ENCODE results near the gene HOXA13.

HOXA13 gene

GRCh38 chr7:27191833-27192545, 7.9 kb downstream of the HOXA13 start:
- DNase-seq: no peak

GRCh38 chr7:27191161-27191731, 8.6 kb downstream of the HOXA13 start:
- DNase-seq: no peak

- DNase-seq: no peak
These were observed 9.7 kb downstream of the HOXA13 start for GRCh38 chr7:27189997-27190748.

GRCh38 chr7:27189295-27189996, 10.4 kb downstream of the HOXA13 start:
- DNase-seq: no peak

- DNase-seq: peak; percentile 24
These were observed 11.3 kb downstream of the HOXA13 start for GRCh38 chr7:27188386-27189294.

GRCh38 chr7:27187475-27188385, 12.2 kb downstream of the HOXA13 start:
- DNase-seq: no peak

- DNase-seq: no peak
These were observed 13.0 kb downstream of the HOXA13 start for GRCh38 chr7:27186668-27187474.

- DNase-seq: no peak
These were observed 13.8 kb downstream of the HOXA13 start for GRCh38 chr7:27185854-27186667.

- no peak for DNase-seq
These were observed 14.7 kb downstream of the HOXA13 start, which contains the start of gene HOXA11 for GRCh38 chr7:27185013-27185853. TSS of gene HOXA11 (minus strand) at chr7:27185232. CDS start at chr7:27185144, 88 bp downstream.

- no peak for DNase-seq
These were observed 15.4 kb downstream of the HOXA13 start for GRCh38 chr7:27184337-27185012.

GRCh38 chr7:27183682-27184336, 16.1 kb downstream of the HOXA13 start:
- no peak for DNase-seq

GRCh38 chr7:27182861-27183681, 16.8 kb downstream of the HOXA13 start:
- DNase-seq: no peak

- DNase-seq: no peak
These were observed 17.5 kb downstream of the HOXA13 start for GRCh38 chr7:27182285-27182841.

- no peak for DNase-seq
These were observed 18.1 kb downstream of the HOXA13 start for GRCh38 chr7:27181795-27182275.

Measured in CD4-positive, alpha-beta T cell treated with Interleukin-4 for 4 hours (primary cell).